CD4-positive, alpha-beta T cell treated with Interleukin-6 at 100 ng/mL for 8 hours (primary cell): ENCODE measurements around the gene LOXL1.
"Not testable (repeated sequence)": the region's sequence is repeated elsewhere in the genome, so short reads cannot be mapped to it uniquely, and the experiment has no call there.

Source experiments
- DNase-seq: peaks from one replicate; pipeline ENCODE4 v3.0.0-alpha.2; 2020; ENCODE audit warnings: mixed read lengths, low spot score

The LOXL1 gene

DNA sequence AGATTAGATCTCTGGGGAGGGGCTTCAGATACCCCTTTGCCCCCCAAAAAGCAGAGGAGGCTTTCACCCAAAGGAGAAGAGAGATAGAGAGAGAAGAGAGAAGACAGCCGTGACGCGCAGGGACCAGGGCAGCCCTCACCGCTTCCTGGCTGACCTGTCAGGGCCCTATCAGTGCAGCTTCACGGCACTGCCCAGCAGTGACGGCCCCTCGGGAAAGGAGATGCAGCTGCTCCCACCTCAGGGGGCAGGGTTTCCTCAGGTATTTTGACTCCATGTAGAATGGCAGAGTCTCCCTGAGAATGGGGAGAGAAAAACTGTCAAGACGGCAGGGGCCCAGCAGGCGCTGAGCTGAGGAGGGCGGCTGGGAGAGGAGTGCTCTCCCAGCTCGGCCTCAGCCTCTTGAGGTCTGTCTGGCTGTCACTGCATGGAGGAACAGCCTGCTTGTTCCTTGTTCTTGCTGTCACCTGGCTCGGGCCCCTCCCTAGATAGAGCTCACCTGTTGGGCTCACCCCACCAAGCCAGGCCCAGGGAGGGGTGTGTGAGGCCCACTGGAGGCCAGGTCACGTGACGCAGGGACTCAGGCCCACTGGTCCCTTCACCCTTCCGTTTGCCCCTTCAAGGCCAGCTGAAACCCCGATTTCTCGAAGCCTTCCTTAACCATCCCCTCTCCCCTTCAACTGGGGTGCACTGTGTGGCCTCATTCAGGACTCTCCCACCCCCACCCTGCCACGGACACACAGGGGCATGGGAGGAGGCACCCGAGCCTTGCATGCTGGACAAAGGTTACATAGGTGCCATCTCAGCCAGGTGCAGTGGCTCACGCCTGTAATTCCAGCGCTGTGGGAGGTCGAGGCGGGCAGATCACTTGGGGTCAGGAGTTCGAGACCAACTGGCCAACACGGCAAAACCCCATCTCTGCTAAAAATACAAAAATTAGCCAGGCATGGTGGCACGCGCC is 28.2 kb downstream of the LOXL1 start:
- no peak for DNase-seq

DNA sequence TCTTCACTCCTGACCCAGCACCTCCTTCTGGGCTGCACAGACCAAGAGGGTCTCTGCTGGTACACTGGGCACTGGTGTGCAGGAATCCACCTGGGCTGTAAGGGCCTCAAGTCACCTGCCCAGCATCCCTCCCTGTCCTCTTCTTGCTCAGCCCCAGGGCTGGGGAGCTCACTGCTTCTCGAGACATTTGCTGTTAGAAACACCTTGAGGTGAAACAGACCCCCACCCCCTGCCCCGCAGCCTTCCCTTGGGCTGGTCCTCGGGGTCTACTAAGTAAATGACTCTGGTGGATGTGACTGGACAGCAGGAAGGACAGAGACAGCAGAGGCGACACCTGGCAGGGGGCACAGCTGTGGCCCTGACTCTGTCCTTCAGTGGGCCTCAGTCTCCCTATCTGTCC is 29.1 kb downstream of the LOXL1 start:
- no peak for DNase-seq

DNA sequence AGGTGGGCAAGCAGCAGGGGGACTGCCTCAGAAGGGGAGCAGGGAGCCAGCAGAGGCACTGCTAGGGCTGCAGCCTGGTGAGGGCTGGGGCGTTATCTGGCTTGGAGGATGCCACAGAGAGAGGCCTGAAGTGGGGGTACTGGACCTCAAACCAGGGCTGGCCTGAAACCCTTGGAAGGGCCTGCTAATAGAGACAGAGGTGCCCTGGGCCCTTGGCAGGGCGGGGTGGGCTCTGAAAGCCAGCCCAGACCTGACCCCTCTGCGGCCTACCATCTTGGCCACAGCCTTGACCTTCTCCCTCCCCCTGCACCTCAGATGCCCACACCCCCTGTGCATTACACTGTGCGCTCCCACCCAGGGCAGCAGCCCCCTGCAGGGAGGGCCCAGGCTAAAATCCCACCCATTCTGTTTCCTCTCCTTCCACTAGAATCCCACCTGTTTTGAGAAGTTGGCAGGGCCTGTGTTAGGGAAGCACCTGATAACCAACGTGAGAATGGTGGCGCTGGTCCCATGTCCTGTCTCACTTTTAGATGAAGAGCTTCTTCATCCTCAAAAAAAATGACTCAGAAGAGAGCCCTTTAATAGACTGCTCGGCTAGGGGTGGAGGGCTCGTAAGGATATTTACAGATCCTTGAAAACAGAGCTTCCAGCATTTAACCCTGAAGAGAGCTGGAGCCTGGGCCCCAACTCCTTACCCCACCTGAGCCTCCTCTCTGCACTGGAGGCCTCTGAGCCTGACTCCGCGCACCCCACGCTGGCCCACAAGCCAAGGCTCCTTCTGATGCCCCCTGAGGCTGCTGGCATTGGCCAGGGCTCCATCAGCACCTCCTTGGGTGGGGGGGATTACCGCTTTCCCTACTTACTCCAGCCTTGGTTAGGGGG is 29.8 kb downstream of the LOXL1 start:
- no peak for DNase-seq

DNA sequence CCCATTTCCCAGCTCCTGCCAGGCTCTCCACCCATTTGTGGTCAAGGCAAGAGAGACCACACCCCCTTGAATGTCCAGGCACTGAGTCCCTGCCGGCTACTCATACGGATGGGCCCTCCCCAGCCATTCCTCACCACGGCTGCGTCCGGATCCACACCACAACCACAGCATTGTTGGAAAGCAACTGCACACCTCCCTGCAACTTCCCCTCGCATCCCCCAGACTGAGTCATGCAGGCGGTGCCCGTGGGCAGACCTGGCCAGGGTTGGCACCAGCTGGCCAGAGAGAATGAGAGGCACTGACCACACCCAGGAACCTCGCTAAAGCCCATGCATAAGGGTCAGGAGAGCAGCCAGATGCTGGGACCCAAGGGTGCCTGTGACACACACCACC is 30.5 kb downstream of the LOXL1 start:
- no peak for DNase-seq

DNA sequence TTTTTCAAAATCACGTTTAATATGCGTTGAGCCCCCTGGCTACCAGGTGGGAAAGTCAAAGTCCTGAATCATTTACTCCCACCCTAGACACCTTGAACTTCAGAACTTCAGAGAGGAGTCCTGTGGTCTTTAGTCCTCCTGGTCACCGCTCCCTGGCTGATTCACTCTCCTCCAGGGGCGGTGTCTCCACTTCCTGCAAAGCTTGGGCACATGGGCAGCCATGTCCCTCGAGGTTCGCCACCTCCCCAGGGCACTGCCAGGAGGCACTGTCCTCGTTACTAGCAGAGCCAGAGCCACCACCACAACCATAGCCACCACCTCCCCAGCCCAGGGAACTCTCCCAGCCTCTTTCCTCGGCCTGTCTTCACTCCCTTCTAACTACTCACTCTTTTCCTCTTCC is 31.0 kb downstream of the LOXL1 start:
- no peak for DNase-seq

DNA sequence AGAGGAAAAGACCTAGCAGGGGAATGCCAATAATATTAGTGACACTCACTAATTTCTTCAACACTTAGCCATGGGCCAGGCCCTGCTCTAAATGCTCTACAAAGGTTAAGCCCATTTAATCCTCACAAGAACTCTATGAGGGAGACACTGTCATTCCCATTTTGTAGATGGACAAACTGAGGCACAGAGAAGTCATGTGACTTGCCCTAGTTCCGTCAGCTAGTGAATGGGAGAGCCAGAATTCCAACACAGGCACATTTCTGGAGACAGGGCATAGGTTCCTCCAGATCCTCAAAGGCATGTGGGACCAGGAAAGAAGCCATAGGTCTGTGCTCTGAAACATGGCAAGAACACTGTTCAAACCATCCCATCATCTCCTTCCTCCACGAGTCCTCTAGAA is 31.5 kb downstream of the LOXL1 start:
- DNase-seq: no peak

DNA sequence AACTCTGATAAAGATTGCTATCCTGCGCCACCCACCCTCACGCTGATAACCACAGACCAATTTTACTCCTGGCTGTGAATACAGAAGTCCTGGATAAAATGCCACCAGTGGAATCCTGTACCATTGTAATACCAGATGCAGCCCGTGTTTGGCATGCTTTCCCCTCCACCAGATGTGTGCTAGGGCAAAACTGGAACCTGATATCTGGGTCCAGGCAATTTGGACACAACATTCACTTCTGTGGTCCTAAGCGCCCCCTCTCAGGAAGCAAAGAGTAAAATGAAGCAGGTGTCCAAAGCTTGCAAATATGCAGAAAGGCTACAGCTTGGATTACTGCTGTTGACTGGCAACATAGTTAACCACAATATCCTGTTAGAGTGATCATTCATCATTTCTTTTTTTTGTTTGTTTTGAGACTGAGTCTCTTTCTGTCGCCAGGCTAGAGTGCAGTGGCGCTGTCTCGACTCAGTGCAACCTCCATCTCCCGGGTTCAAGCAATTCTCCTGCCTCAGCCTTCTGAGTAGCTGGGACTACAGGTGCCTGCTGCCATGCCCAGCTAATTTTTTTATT is 32.8 kb downstream of the LOXL1 start:
- DNase-seq: peak; percentile 57

DNA sequence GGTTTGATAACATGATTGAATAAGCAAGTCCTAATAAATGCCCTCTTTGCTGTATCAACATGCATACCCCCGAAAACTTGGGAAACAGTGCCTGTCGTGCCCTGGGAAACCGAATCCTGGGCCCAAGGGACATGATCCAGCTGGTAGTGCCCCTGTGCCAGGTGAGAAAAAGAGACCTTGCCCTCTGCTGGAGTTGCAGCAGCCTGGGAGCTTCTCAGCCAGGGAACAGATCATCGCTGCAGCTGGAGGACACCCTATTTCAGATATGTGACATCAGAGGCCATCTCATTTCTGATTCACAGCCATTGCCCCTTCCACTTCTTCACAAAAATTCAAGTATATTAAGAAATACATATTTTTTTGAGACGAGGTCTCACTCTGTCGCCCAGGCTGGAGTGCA is 33.5 kb downstream of the LOXL1 start:
- DNase-seq: no peak

DNA sequence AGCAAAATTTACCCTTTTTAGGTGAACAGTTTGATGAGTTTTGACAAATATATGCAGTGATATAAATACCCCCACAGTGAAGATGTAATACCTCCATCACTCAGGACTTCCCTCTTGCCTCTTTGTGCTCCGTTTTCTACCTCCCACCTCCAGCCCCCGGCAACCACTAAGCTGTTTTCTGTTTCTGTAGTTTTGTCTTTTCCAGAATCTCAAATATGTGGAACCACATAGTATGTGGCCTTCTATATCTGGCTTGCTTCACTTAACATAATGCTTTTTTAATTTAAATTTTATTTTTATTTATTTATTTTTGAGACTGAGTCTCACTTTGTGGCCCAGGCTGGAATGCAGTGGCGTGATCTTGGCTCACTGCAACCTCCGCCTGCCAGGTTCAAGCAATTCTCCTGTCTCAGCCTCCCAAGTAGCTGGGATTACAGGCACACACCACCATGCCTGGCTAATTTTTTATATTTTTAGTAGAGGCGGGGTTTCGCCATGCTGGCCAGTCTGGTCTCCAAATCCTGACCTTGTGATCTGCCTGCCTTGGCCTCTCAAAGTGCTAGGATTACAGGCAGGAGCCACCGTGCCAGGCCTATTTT is 34.3 kb downstream of the LOXL1 start:
- DNase-seq: not testable (repeated sequence)

DNA sequence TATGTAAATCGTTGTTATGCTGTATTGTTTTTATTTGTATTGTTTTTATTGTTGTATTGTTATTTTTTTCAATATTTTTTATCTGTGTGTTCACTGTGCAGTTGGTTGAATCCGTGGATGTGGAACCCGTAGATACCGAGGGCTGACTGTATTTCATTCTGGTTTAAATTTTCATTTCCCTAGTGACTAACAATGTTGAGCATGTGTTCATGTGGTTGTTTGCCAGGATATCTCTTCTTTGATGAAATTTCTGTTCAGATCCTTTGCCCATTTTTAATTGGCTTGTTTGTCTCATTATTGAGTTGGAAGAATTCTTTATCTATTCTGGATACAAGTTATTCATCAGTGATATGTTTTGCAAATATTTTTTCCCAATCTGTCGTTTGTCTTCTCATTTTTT is 36.2 kb downstream of the LOXL1 start:
- no peak for DNase-seq

DNA sequence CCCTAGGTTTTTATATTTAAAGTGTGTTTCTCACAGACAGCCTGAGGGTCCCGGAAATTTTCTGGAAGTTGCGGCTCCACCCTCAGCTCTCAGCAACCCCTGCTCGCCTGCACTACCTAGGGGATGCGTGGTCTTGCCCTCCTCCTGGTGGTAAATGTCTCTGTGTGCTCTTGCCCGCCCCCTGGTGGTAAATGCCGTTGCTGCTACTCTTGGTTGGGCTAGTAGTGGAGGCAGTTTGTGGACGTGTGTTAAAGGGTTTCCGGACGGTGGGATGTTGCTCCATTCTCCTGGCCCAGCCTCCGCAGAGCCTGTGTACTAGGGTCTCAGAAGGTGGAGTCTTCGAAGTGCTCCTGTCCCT is 38.5 kb downstream of the LOXL1 start:
- peak; percentile 83 for DNase-seq

DNA sequence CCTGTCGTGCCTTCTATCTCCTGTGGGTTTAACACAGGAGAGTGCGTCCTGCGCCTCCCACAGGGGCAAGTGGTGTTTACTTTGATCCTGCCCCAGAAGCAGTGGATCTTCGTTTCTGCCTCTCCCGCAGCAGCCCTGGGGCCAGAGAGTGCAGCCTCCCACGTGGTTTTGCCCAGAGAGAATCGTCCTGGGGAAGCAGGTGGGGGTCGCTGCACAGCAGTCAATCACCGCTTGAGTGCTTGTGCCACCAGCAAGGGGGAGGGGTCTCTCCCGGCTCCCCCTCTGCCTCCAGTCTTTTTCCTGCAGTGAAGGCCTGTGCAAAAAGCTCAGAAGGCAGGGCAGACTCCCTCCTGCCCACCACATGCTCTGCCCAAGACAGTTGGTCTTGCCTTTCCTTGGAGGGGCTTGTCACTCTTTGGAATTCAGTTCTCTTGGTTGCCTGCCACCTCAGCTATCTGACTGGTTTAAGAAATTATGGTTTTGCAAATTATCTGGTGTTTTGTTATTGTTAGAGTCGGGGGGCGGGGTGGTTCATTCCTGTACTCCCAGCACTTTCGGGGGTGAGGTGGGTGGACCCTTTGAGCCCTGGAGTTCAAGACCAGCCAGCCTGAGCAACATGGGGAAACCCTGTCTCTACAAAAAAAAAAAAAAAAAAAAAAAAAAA is 39.0 kb downstream of the LOXL1 start:
- DNase-seq: no peak

DNA sequence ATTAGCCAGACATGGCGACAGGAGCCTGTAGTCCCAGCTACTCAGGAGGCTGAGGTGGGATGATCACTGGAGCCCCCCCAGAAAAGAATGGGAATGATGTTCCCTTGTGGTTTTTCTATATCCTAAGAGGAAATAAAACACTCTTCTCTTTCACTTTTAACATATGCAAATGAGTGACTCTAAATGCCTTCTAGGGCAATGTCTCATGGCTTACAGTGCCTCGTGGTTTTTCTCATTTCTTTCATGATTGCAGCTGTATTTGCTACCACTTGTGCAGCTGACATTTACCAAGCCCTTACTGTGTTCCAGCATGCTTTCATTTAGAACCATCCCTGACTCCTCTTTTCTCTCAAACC is 39.5 kb downstream of the LOXL1 start:
- peak; percentile 51 for DNase-seq

DNA sequence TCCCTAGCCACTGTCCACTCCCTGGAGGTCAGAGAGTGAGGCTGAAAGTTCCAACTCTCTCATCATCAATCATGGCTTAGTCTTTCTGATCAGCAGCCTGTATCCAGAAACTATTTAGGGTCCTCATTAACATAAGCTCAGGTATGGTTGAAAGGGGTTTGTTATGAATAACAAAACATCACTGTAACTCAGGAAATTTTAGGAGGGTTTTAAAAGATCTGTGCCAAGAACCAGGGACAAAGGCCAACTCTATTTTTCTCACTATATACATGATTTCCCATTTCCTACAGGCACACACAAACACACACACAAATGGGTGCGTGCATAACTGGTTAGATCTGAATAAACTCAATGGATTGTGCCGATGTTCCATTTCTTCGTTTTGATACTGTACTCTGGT is 42.2 kb downstream of the LOXL1 start:
- DNase-seq: no peak

DNA sequence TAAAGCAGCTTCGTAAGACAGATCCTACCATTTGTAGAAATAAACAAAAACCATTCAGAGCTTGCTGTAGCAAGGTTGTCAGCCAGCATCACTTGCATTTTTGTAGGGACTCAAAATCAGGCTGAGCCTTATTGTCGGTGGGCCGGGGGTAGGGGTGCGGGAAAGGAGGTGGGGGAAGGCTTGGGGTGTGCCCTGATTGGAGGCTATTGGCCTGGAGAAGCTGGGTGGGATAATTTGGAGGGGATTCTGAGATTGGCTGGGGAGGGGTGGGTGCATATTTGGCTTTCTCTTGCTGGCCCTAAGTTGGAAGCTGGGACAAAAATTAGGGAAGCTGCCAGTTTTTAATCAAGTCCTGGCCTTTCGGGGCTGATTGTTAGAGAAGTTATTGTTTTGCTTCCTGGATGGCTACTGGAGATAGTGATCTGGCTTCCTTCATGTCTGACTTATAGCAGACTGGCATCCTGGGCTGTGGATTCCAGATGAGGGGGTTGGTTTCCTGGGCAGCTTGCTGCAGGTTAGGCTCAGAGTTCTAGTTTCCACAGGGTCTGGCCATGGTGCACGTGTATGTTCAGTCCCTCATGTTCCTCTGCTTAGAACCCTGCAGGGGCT is 43.0 kb downstream of the LOXL1 start:
- no peak for DNase-seq

DNA sequence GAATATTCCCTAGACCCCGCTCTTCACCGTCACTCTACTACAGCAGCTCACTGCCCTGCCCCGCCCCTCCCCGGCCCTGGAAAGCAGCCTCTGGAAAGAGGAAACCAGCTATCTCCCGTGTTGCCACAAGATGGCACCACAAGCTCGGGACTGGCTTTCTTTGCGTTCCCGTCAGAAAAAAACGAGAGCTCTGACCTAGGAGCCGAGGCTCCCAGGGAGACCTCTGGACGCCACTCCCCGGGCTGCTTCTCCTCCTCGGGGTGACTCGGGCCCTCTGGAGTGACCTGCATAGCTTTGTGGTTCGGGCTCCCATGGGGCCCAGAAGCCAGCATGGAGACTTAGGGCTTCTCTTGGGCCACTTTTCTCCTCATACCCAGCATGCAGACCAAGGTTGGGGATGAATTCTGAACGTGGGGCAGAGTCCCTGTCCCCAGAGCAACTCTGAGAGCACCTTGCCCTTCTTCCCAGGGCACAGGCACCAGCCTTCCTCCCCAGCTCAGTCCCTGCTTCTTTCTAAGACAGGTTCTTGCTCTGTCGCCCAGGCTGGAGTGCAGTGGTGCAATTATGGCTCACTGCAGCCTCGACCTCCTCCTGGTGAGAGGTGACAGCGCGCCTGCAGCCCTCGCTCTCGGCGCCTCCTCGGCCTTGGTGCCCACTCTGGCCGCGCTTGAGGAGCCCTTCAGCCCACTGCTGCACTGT is 46.9 kb downstream of the LOXL1 start:
- peak; percentile 76 for DNase-seq

DNA sequence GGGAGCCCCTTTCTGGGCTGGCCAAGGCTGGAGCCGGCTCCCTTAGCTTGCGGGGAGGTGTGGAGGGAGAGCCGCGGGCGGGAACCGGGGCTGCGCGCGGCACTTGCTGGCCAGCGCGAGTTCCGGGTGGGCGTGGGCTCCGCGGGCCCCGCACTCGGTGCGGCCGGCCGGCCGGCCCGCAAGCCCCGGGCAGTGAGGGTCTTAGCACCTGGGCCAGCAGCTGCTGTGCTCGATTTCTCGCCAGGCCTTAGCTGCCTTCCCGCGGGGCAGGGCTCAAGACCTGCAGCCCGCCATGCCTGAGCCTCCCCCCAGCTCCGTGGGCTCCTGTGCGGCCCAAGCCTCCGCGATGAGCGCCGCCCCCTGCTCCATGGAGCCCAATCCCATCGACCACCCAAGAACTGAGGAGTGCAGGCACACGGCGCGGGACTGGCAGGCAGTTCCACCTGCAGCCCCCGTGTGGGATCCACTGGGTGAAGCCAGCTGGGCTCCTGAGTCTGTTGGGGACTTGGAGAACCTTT is 47.5 kb downstream of the LOXL1 start:
- not testable (repeated sequence) for DNase-seq

DNA sequence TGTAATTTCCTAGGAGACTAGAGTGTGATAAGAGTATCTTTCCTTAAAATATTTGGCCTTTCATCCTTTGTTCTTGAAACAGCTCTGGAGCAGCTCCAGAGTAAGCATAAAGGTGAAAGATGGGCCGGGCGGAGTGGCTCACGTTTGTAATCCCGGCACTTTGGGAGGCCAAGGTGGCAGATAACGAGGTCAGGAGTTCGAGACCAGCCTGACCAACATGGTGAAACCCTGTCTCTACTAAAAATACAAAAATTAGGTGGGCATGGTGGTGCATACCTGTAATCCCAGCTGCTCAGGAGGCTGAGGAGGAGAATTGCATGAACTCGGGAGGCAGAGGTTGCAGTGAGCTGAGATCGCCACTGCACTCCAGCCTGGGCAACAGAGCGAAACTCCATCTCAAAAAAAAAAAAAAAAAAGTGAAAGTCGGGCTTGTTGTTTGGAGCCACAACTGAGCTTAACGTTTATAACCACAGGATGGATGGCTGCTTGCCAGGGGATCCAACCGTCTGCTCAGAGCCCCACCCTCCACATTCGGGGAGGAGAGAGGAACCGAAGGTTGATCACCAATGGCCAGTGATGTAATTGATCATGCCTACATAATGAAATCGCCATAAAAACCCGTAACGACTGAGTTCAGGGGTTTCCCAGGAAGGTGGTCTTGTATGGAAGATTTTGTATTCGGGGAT is 49.3 kb downstream of the LOXL1 start:
- peak; percentile 58 for DNase-seq

DNA sequence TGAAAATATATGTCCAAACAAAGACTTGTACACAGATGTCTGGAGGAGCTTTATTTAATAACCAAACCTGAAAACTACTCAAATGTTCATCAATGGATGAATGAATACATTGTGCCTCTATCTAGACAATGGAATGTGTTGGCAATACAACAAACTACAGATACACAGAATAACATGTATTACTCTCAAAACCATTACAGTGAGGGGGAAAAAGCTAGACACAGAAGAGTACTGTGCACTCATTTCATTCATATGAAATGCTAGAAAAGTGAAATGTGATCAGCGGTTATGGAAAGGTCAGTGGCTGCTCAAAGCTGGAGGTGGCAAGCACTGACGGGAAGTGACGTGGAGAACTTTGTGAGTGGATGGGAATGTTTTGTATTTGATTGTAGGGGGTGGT is 52.6 kb downstream of the LOXL1 start:
- no peak for DNase-seq

DNA sequence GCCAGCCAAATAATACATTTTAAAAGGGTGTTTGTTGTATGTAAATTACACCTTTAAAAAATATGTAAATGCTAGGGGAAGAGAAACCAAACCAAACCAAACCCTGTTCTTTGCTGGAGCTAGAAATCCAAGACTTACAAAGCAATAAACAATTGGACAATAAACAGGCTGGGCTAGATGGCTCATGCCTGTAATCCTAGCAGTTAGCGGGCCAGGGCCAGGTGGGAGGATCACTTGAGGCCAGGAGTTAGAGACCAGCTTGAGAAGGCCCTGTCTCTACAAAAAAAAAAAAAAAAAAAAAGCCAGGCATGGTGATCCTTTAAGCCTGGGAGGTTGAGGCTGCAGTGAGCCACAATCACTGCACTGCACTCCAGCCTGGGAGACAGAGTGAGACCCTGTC is 53.4 kb downstream of the LOXL1 start:
- DNase-seq: no peak
